Skin epidermis (tissue), 12 donors: ENCODE results near the gene COQ8B.
"Not testable (repeated sequence)": the region's sequence is repeated elsewhere in the genome, so short reads cannot be mapped to it uniquely, and the experiment has no call there.

ENCODE experiments used
- H3K27ac ChIP-seq, 21 experiments: fragments of 200-600 bp; sonication (generic) in 11 of 21; one replicate each; pipeline ENCODE4 v1.5.0; 2020; ENCODE audit warnings: mild to moderate bottlenecking in 3 of 21, inconsistent platforms in 2 of 21, moderate library complexity in 2 of 21
- H3K4me3 ChIP-seq, 7 experiments: fragments of 200-600 bp; sonication (generic) in 2 of 7; one replicate each; pipeline ENCODE4 v1.5.0; 2020; ENCODE audit warnings: inconsistent platforms in 2 of 7, mild to moderate bottlenecking in 2 of 7, moderate library complexity in 1 of 7

The COQ8B gene

DNA sequence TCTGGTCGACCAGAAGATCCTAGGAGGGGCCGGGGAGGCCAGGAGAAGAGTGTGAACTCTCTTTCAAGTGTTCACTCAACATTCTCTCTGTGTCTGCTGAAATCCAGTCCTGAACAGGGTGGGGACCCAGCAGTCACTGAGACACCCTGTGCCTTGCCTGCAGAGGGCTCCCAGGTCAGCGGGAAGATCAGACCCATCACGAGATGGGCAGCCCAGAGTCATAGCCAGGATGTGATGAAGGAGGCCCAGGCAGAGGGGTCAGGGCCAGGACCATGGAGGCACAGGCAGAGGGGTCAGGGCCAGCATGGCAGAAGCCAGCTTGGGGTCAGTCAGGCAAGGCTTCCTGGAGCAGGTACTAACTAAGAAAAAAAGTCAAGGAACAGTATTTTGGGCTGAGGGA, 35.6 kb downstream of the COQ8B start:
- H3K4me3 ChIP-seq = no peak overlapping the region
- no peak overlapping the region for H3K27ac ChIP-seq

DNA sequence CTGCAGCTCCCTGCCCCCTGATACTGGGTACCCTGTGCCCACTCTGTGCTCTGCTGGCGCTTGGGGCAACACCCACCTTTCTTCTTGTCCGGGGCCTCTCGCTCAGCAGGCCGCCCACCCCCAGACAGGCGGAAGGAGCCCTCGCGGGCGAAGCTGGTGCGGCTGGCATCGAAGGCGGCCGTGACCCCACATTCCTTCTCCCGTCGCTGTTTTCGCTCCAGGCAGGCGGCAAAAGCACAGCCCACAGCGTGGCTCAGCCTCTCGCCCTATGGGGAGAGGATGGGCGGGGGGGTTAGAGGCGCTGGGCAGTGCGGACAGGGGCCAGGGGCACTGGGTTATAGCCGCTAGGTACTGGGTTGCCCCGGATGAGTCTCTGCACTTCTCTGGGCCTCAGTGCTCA, 39.5 kb downstream of the COQ8B start:
- Histone ChIP-seq H3K4me3 (no peak overlapping the region), H3K27ac (no peak overlapping the region)

DNA sequence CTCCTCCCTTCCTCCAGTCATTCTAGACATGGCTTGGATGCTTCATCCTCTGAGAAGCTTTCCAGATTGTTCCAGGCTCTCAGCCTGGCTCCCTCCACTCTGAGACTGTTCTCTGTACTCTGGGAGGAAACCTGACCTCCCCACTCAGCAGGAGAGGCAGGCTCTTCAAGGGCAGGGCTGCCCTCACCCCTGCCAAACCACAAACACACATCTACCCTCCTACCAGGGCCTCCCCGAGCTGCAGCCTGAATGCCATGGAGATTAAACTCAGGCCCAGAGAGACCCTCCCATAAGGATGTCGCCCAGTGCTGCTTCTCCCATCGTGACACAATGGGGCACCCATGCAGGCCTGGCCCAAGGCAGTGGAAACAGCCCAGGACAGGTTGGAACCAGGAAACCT, 42.4 kb downstream of the COQ8B start:
- Histone ChIP-seq H3K4me3 (no peak overlapping the region), H3K27ac (peak overlapping the region in 1 of 21 experiments; percentile 25)

DNA sequence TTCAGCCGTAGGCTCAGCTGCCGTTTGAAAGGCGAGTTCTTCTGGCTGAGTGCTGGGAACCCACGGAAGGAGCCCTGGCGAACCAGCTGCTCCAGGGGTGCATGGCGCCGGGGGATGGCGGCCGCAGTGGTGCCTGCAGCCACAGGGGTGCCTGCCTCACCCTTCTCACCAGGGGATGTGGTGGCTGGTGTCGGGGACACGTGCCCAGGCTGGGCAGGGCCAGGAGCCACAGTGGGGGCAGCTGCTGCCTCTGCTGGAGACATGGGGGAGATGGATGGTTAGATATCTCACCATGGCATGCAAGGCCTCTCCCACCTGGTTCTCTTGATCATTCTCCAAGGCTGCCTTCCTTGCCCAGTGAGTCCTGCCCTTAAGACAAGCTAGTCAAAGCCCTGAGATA, 43.3 kb downstream of the COQ8B start:
- H3K4me3 ChIP-seq = no peak overlapping the region
- no peak overlapping the region for H3K27ac ChIP-seq

DNA sequence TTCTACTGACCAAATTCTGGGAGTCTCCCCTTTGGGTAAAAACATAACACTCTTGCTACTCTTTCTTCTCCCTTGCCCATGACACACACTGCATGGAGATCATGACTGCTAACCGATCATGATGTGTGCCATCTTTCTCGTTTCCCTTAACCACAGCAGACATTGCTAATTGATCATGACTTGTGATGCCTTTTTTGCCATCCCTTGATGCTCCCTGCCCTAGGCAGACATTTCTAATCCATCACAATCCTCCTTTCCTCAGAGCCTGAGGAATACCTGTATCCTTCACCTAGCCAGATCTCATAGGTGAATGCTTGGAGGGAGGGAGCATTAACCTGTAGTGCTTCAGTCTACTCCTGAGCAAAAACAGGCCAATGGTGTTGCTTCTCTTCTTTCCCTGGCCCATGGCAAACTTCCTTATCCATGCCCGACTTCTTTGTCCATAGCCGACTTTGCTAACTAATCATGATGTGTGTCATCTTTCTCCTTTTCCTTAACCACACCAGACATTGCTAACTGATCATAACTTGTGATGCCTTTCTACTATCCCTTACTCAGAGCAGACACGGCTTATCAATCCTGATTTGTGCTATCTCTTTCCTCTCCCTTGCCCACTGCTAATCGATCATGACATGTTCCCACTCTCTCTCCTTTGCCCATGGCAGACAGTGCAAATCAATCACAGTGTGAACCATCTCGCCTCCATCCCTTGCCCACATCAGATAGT, 44.0 kb downstream of the COQ8B start:
- Histone ChIP-seq H3K4me3 (no peak overlapping the region), H3K27ac (no peak overlapping the region)

DNA sequence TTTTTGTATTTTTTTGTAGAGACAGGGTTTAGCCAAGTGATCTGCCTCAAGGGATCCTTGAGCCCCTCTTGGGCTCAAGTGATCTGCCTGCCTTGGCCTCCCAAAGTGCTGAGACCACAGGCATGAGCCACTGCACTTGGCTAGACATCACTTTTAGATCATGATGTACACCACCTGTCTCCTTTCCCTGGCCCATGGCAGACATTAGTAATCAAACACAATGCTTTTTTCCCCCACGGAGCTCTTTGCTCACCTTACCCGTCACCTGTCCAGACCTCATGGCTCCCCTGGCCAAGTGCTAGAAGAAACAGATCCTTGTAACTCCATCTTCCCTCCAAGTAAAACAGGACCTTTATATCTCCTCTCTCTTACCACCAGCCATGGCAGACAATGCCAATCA, 44.6 kb downstream of the COQ8B start:
- Histone ChIP-seq H3K27ac (no peak overlapping the region), H3K4me3 (no peak overlapping the region)

DNA sequence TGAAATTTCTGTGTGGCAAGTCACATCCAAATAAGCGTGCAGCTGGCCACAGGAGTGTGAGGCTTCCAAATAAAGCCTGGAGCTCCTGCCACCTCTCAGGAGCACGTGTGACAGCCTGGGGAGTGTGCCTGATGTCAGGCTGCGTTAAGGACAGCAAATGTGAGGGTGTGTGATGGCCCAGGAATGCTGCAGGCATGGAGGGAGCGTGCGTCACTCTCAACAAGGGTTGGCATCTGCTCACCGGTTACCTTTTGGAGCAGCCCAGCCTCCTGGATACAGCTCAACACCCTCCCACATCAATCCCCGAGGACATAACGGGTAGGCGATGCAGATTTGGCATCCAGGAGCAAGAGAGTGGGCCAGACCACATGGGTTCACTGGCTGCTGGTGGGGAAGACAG, 45.3 kb downstream of the COQ8B start:
- Histone ChIP-seq H3K27ac (no peak overlapping the region), H3K4me3 (no peak overlapping the region)

DNA sequence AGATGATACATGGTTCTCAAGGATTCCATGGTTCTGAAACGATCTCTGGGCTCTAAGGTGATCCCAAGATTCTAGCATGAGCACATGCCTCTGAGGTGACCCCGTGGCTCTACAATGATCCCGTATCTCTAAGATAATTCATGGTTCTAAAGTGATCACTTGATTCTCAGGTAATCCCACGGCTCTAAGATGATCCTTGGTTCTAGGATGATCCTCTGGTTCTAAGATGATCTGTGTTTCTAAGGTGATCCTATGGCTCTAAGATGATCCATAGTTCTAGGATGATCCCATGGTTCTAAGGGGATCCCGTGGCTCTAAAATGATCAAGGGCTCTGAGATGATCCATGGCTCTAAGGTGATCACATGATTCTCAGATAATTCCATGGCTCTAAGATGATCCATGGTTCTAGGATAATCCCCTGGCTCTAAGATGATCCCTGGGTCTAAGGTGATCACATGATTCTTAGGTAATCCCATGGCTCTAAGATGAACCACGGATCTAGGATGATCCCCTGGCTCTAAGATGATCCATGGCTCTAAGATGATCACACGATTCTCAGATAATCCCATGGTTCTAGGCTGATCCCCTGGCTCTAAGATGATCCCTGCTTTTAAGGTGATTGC, 47.6 kb downstream of the COQ8B start:
- Histone ChIP-seq H3K27ac (no peak overlapping the region), H3K4me3 (no peak overlapping the region)

DNA sequence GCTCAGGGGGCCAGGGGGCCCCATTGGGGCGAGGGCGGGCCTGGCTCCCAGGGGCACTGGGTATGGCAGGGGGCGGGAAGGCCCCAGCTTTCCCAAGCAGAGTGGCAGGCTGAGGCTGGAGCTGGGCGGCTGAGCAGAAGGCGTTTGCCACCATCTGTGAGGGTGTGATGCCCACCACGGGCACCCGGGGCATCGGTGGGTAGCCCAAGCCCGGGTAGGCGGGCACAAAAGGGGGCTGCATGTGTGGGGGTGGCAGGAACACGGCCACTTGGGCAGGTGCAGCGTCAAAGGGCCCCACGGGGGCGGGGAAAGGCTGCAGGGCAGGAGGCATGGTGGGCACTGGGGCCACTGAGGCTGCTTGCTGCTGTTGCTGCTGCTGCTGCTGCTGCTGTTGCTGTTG, 49.1 kb downstream of the COQ8B start:
- Histone ChIP-seq H3K27ac (no peak overlapping the region), H3K4me3 (no peak overlapping the region)

DNA sequence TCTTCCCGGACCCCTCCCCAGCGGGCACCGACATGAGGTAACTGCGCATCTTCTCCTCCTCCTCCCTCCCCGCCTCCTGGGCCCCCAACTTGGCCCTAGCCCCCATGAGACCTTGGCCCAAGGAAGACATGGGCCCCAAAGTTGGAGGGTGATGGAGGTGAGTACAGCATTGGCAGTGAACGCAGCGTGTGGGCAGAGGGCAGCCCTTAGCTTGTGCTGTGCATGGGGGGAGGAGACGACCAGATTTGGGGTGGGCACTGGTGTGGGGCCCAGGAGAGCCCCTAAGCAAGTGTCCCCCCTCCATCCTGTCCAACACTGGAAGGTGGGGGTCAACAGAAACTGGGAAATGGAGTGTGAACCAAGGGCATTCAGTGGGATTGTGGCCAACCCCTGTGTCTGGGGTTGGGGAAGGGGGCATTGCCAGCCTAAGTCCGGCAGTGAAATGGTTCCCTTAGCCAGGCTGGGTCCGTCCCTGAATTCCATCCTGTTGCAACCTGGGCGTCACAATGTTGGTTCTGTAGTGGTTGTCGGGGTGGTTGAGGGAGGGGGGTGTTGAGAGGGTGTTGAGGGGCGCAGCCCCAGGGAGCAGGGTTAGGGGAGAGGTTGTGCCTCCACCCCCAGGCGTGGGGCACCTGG, 49.8 kb downstream of the COQ8B start:
- Histone ChIP-seq H3K27ac (peak overlapping the region in 4 of 21 experiments; percentile 21 to 47 (median 37)), H3K4me3 (no peak overlapping the region)

DNA sequence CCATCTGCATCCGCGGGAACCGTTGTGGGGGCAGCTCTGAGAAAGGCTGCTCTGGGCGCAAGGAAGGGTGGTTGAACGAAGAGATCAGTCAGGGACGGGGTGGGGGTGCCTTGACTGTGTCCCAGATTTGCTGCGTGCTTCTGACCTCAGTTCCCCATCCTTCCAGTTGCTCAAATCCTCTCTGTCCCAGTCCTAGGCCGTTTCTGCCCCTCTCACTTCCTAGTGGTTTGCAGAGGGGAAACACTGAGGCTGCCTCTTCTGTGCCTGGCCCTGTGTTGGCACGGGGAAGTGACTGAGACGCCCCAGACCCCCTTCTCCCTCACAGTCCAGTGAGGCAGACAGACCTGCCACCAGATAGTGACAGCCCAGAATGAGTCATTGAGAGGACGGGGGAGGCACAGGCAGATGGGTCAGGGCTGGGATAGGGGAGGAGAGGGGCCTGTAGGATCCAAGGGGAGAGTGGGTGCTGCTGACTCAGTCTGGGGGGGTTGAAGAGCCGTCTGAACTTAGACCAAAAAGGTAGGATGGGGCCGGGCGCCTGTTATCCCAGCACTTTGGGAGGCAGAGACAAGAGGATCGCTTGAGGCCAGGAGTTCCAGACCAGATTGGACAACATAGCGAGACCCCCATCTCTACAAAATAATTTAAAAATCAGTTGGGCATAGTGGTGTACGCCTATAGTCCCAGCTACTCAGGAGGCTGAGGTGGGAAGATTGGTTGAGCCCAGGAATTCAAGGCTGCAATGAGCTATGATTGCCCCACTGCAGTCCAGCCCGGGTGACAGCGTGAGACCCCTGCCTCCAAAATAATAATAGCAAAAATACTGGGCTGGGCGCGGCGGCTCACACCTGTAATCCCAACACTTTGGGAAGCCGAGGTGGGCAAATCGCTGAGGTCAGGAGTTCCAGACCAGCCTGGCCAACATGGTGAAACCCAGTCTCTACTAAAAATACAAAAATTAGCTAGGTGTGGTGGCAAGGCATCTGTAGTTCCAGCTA, 52.7 kb downstream of the COQ8B start:
- H3K4me3 ChIP-seq = peak overlapping the region; percentile 47 to 75 (median 62)
- peak overlapping the region in 19 of 21 experiments; percentile 33 to 89 (median 81) for H3K27ac ChIP-seq

DNA sequence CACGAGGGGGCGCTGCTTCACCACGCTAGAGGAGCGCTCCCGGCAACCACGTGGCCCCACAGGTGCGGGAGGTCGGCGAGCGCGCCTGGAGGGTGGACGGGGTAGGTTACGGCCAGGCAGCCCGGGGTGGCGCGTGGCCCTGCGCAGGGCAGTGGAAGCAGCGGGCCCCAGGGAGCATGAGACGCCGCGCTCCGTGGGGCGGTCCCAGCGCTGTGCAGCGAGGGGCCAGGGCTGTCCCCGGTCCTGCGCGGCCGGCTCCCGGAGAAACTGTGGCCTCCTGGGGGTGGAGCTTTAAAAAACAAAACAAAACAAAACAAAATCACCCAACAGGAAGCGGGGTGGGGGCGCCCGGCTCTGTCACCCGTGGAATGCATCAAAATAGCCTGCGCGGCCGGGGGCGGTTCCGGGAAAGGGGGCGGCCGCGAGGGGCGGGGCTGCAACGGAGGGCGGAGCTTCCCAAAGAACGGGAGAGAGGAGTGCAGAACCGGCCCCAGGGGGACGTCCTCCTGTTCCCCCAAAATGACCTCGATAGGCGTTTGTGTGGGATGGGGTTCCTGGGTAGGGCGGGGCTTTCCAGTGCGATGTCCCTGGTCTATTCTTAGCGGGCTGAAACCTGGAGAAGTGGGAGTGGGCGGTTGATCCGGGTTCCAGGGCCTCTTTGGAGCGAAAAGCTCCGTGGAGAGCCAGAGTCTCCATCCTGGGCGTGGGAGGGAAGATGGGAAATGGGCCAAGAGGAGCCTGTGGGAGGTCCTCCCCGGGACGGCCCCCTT, 53.6 kb downstream of the COQ8B start:
- Histone ChIP-seq H3K4me3 (peak overlapping the region; percentile 47 to 75 (median 62)), H3K27ac (peak overlapping the region in 20 of 21 experiments; percentile 33 to 89 (median 78))

DNA sequence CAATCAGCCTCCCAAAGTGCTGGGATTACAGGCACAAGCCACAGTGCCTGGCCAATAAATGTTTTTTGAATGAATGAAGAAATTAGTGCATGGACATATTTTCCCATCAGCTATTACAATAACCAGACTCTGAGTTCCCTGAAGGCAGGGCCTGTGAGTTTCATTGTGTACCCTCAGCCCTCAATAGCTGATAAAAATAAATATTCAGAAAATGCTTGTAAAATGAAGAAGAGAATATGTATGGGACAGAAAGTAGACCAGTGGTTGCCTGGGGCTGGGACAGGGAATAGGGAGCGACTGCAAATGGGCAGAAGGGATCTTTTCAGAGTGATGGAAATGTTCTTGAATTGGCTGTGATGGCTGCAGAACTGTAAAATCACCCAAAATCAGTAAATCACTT, 55.1 kb downstream of the COQ8B start:
- H3K27ac ChIP-seq = no peak overlapping the region
- no peak overlapping the region for H3K4me3 ChIP-seq

DNA sequence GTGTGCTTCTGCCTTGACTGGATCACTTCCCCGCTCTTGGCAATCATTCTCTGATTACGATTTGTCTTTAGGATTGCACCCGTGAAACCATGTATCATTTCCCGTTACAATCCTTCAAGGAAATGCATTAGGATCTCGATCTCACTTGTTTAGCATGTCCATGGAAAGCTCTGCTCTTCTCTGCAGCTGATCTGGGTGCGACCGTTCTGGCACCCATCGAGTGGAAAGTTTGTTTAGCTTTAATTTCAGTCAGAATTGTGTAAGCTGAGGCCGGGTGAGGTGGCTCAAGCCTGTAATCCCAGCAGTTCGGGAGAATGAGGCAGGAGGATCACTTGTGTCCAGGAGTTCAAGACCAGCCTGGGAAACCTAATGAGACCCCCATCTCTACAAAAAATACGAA, 57.1 kb downstream of the COQ8B start:
- H3K27ac ChIP-seq = peak overlapping the region in 3 of 21 experiments; percentile 20 to 58 (median 47)

DNA sequence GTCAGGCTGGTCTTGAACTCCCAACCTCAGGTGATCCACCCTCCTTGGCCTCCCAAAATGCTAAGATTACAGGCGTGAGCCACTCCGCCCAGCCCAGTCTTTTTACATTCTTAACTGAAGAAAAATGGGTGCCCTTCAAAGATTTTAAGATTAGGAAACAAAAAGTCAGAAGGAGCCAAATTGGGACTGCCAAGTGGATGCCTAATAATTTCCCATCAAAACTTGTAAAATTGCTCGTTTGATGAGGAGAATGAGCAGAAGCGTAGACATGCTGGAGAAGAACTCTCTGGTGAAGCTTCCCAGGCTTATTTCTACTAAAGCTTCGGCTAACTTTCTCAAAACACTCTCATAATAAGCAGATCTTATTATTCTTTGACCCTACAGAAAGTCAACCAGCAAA, 57.6 kb downstream of the COQ8B start:
- H3K27ac ChIP-seq = peak overlapping the region in 4 of 21 experiments; percentile 46 to 73 (median 48)
- no peak overlapping the region for H3K4me3 ChIP-seq

More for the DNA sequence above, 57.1 kb downstream of the COQ8B start:
- no peak overlapping the region for H3K4me3 ChIP-seq

DNA sequence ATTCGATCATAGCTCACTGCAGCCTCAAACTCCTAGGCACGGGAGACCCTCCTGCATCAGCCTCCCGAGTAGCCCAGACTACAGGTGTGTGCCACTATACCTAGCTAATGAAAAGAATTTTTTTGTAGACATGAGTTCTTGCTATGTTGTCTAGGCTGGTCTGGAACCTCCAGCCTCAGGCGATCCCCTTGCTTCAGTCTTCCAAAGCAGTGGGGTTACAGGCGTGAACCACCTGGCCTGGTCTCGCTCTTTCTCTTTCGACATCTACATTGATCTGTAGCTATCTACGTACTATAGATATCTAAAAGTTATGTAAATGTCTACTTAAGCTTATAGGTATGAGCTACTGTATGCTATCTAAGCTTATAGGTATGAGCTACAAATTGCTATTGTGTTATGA, 58.7 kb downstream of the COQ8B start:
- H3K27ac ChIP-seq = no peak overlapping the region

DNA sequence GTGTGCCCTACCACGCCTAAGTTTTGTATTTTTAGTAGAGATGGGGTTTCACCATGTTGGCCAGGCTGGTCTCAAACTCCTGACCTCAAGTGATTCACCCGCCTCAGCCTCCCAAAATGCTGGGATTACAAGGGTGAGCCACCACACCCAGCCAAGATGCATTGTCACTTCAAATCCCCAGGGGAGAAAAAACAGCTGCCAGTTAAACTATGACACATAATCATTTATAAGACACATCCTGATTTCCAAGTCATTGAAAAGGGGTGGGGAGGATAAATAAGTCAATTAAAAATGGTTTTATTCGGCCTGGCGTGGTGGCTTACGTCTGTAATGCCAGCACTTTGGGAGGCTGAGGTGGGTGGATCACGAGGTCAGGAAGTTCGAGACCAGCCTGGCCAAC, 61.0 kb downstream of the COQ8B start:
- H3K4me3 ChIP-seq, H3K27ac ChIP-seq: not testable (repeated sequence)

More for the DNA sequence above, 58.7 kb downstream of the COQ8B start:
- H3K4me3 ChIP-seq = no peak overlapping the region

DNA sequence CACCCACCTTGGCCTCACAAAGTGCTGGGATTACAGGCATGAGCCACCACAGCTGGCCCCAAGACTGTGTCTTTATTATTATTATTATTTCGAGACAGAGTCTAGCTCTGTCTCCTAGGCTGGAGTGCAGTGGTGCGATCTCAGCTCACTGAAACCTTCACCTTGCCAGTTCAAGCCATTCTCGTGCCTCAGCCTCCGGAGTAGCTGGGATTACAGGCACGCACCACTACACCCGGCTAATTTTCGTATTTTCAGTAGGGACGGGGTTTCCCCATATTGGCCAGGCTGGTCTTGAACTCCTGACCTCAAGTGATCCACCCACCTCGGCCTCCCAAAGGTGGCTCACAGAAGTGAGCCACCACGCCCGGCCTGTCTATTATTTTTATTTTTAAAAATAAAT, 64.4 kb downstream of the COQ8B start:
- not testable (repeated sequence) for H3K4me3 ChIP-seq, H3K27ac ChIP-seq

DNA sequence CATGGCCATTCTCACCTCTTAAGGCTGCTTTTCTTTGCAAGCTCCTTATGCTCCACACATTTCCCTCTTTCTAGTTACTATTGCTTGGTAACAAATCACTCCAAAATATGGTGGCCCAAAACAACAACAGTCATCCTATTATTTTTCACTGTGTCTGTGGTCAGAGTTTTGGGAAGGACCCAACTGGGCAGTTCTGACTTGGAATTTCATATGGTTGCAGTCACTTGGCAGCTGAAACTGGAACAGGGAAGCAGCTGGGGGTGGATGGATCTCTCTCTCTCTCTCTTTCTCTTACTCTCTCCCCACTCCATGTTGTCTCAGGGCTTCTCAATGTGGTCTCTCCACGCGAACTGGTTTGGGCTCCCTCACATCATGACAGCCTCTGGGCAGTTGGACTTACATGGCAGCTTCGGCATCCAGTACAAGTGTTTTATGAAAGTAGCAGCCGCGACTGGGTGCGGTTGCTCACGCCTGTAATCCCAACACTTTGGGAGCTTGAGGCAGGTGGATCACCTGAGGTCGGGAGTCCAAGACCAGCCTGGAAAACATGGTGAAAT, 65.9 kb downstream of the COQ8B start:
- Histone ChIP-seq H3K27ac (peak overlapping the region in 4 of 21 experiments; percentile 46 to 63 (median 48)), H3K4me3 (no peak overlapping the region)
